ENCODE measurements around the gene EXTL2. TPM values are rescaled to one million over a fixed set of nuclear protein-coding genes. Genes with fewer than 3 reads are reported as not detected.

EXTL2 gene
- total and polyA plus RNA-seq, 5 experiments from 2014 or later: 4.4 to 7.6 (median 5.1) TPM

DNA sequence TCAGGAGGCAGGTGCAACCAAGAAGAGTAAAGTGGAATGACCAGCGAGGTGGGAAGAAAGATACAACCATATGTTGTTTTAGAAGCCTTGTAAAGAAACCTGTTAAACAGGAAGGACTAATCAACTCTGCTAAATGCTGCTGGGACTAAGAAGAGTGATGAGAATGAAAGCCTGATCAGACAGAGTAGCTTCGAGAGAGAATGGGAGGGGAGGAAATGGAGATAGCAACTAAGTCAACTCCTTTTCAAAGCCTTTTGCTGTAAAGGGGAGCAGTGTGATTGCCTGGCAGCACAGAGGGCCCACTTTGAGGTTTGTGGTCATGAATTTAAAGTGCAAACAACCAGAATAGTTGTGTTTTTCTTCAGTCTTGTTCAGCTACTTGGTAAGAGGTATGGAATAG, 32.6 kb upstream of the EXTL2 start:
- ATAC-seq (peak; percentile 91 to 95), DNase-seq (peak; percentile 11 to 90 (median 70))
- Mint-ChIP-seq H3K4me3 (no peak overlapping the region), H3K4me1 (peaks cover 17 to 59% (median 32%) of the 10 kb centered on the region in 4 donors), H3K36me3 (peaks cover 7 to 15% (median 14%) of the 10 kb centered on the region in 3 donors), H3K27me3 (no peaks in the 10 kb centered on the region), H3K9me3 (peaks cover 0 to 13% (median 2%) of the 10 kb centered on the region in 9 donors), H3K27ac (no peak overlapping the region)
- POLR2A ChIA-PET: interaction anchor here (0.6 to 10.1 kb wide), 27 partner anchors 11 to 428 kb away, joined by 3 to 164 read pairs (median 3); partner anchors contain the start of genes DPH5 and S1PR1

DNA sequence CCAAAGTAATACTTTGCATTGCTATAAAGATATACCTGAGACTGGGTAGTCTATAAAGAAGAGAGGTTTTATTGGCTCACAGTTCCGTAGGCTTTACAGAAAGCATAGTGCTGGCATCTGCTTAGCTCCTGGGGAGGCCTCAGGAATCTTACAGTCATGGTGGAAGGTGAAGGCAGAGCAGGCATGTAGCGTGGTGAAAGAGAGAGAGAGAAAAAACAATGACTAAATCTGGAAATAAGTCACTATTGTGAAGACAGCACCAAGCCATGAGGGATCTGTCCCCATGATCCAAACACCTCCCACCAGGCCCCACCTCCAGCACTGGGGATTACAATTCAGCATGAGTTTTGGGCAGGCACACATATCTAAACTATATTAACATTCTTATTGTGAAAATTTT, 31.6 kb upstream of the EXTL2 start:
- Mint-ChIP-seq H3K4me3 (peak overlapping the region in 5 of 10 donors; percentile 5 to 50 (median 48)), H3K36me3 (peaks cover 7 to 12% (median 11%) of the 10 kb centered on the region in 3 donors), H3K4me1 (peaks cover 17 to 55% (median 28%) of the 10 kb centered on the region in 4 donors), H3K27me3 (no peaks in the 10 kb centered on the region), H3K27ac (no peak overlapping the region), H3K9me3 (peaks cover 0 to 13% (median 0%) of the 10 kb centered on the region in 9 donors)
- POLR2A ChIA-PET: interaction anchor here (0.7 to 10.1 kb wide), 6 partner anchors 11 to 362 kb away, joined by 3 to 164 read pairs (median 4); partner anchors contain the start of genes S1PR1 and SLC30A7
- ATAC-seq: no peak
- no peak for DNase-seq

GRCh38 chr1:100924991-100925390, 30.3 kb upstream of the EXTL2 start:
- H3K27ac Mint-ChIP-seq: no peak overlapping the region
- POLR2A ChIA-PET: interaction anchor here (0.5 to 10.1 kb wide), 6 partner anchors 24 to 363 kb away, joined by 3 to 164 read pairs (median 4); partner anchors contain the start of gene S1PR1
- H3K27me3 Mint-ChIP-seq: no peaks in the 10 kb centered on the region
- H3K36me3 Mint-ChIP-seq: peaks cover 7 to 15% (median 11%) of the 10 kb centered on the region in 3 donors
- ATAC-seq (peak; percentile 7 to 18), DNase-seq (peak in 2 of 10 donors; percentile 38 to 47)
- peaks cover 0 to 13% (median 0%) of the 10 kb centered on the region in 9 donors for H3K9me3 Mint-ChIP-seq
- H3K4me3 Mint-ChIP-seq: peak overlapping the region in 9 of 10 donors; percentile 24 to 80 (median 62)
- peaks cover 11 to 50% (median 24%) of the 10 kb centered on the region in 4 donors for H3K4me1 Mint-ChIP-seq

- Mint-ChIP-seq H3K27me3 (no peaks in the 10 kb centered on the region), H3K4me1 (peaks cover 4 to 45% (median 21%) of the 10 kb centered on the region in 4 donors), H3K36me3 (peaks cover 7 to 17% (median 11%) of the 10 kb centered on the region in 3 donors), H3K9me3 (peaks cover 0 to 13% (median 0%) of the 10 kb centered on the region in 9 donors), H3K27ac (peak overlapping the region in 1 of 10 donors; percentile 93), H3K4me3 (peak overlapping the region in 9 of 10 donors; percentile 9 to 62 (median 39))
- DNase-seq (no peak), ATAC-seq (no peak)
- POLR2A ChIA-PET: interaction anchor here (1.2 to 10.1 kb wide), 7 partner anchors 25 to 364 kb away, joined by 3 to 164 read pairs (median 5); partner anchors contain the start of genes S1PR1 and SLC30A7
Measured at GRCh38 chr1:100924212-100924611, 29.6 kb upstream of the EXTL2 start.

GRCh38 chr1:100921110-100921706, 26.6 kb upstream of the EXTL2 start:
- Mint-ChIP-seq H3K4me3 (peak overlapping the region in 2 of 10 donors; percentile 31 to 34), H3K36me3 (peaks cover 7 to 44% (median 16%) of the 10 kb centered on the region in 3 donors), H3K27me3 (no peaks in the 10 kb centered on the region), H3K27ac (peak overlapping the region in 9 of 10 donors; percentile 56 to 94 (median 84)), H3K9me3 (peaks cover 0 to 13% (median 0%) of the 10 kb centered on the region in 9 donors), H3K4me1 (peaks cover 14 to 49% (median 25%) of the 10 kb centered on the region in 4 donors)
- POLR2A ChIA-PET: interaction anchor here (0.7 to 10.1 kb wide), 4 partner anchors 106 to 366 kb away, joined by 3 to 164 read pairs (median 12); partner anchors contain the start of gene S1PR1
- DNase-seq (peak in 3 of 10 donors; percentile 59 to 73 (median 63)), ATAC-seq (no peak)

GRCh38 chr1:100912019-100912418, 17.4 kb upstream of the EXTL2 start:
- Mint-ChIP-seq H3K27ac (peak overlapping the region in 3 of 10 donors; percentile 7 to 66 (median 42)), H3K4me3 (no peak overlapping the region)
- no peak for DNase-seq

GRCh38 chr1:100909018-100909417, 14.4 kb upstream of the EXTL2 start:
- ATAC-seq (no peak), DNase-seq (no peak)
- POLR2A ChIA-PET: interaction anchor here (1.3 to 2.6 kb wide), 3 partner anchors 12 to 382 kb away, joined by 3 to 10 read pairs (median 3); partner anchors contain the start of gene EXTL2
- no peaks in the 10 kb centered on the region for H3K27me3 Mint-ChIP-seq
- H3K4me3 Mint-ChIP-seq: no peak overlapping the region
- peak overlapping the region in 3 of 10 donors; percentile 8 to 55 (median 29) for H3K27ac Mint-ChIP-seq
- peaks cover 6 to 85% (median 44%) of the 10 kb centered on the region in 3 donors for H3K36me3 Mint-ChIP-seq
- H3K4me1 Mint-ChIP-seq: peaks cover 20 to 42% (median 39%) of the 10 kb centered on the region in 4 donors
- peaks cover 0 to 4% (median 0%) of the 10 kb centered on the region in 9 donors for H3K9me3 Mint-ChIP-seq

More at GRCh38 chr1:100912019-100912418, 17.4 kb upstream of the EXTL2 start:
- no peaks in the 10 kb centered on the region for H3K27me3 Mint-ChIP-seq
- peaks cover 12 to 89% (median 31%) of the 10 kb centered on the region in 3 donors for H3K36me3 Mint-ChIP-seq
- POLR2A ChIA-PET: no interaction called here
- H3K4me1 Mint-ChIP-seq: peaks cover 15 to 36% (median 25%) of the 10 kb centered on the region in 4 donors
- H3K9me3 Mint-ChIP-seq: no peaks in the 10 kb centered on the region
- no peak for ATAC-seq

DNA sequence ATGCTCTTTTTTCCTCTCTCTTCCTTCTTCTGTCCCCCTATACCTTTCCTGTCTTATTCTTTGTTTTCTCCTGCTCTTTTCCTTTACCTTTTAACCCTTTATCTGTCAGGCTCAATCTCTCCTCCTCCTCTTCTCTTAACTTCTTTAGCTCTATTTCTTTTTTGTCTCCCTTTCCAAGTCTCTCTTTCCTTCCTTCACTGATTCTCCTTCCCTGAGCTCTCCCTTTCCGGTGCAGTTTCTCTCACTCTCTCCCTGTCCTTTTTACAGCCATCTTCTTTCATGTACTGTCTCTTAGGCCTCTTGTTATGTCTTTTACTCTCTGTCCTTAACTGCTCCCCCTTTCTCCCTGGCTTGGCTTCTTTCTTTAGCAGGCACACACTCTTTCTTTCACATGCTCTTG, 13.2 kb upstream of the EXTL2 start:
- no peak for DNase-seq
- Mint-ChIP-seq H3K4me3 (no peak overlapping the region), H3K4me1 (peaks cover 17 to 43% (median 40%) of the 10 kb centered on the region in 4 donors), H3K27me3 (no peaks in the 10 kb centered on the region), H3K9me3 (peaks cover 0 to 4% (median 0%) of the 10 kb centered on the region in 9 donors), H3K27ac (peak overlapping the region in 8 of 10 donors; percentile 7 to 81 (median 50)), H3K36me3 (peaks cover 6 to 79% (median 42%) of the 10 kb centered on the region in 3 donors)
- POLR2A ChIA-PET: interaction anchor here (2.6 kb wide), 1 partner anchor 11 kb away, joined by 10 read pairs; no protein-coding TSS in a partner anchor
- ATAC-seq: no peak

GRCh38 chr1:100905181-100905580, 10.5 kb upstream of the EXTL2 start:
- no peak for ATAC-seq
- H3K27ac Mint-ChIP-seq: peak overlapping the region in 7 of 10 donors; percentile 28 to 77 (median 67)
- peak overlapping the region in 8 of 10 donors; percentile 10 to 67 (median 42) for H3K4me3 Mint-ChIP-seq
- peak in 3 of 10 donors; percentile 14 to 40 (median 35) for DNase-seq
- H3K4me1 Mint-ChIP-seq: peaks cover 15 to 65% (median 53%) of the 10 kb centered on the region in 4 donors
- H3K36me3 Mint-ChIP-seq: peaks cover 0 to 75% (median 36%) of the 10 kb centered on the region in 3 donors
- H3K9me3 Mint-ChIP-seq: peaks cover 0 to 4% (median 0%) of the 10 kb centered on the region in 9 donors
- no peaks in the 10 kb centered on the region for H3K27me3 Mint-ChIP-seq
- POLR2A ChIA-PET: no interaction called here

DNA sequence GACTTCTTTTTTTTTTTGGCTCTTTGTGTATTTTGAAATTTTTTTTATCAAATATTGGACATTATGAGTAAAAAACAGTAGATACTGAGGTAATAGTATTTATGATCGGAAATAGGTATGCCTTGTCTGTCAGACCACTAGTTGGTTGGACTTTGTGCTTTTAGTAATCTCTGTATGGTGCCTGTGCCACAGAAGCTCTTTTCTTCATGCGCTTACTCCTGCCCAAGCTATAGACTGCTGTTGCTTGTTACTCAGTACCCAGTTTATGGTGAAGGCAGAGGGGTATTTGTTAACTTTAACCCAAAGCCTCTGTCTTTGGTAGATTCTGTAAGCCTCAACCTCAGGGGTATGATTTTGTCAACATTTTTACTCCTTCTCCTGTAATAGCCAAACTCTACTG, 9.9 kb upstream of the EXTL2 start:
- Mint-ChIP-seq H3K9me3 (peaks cover 0 to 4% (median 0%) of the 10 kb centered on the region in 9 donors), H3K4me3 (peak overlapping the region in 4 of 10 donors; percentile 3 to 33 (median 20)), H3K36me3 (peaks cover 0 to 76% (median 39%) of the 10 kb centered on the region in 3 donors), H3K27me3 (no peaks in the 10 kb centered on the region), H3K4me1 (peaks cover 17 to 70% (median 58%) of the 10 kb centered on the region in 4 donors), H3K27ac (peak overlapping the region in 7 of 10 donors; percentile 11 to 78 (median 30))
- ATAC-seq (peak; percentile 44 to 45), DNase-seq (no peak)
- POLR2A ChIA-PET: no interaction called here

DNA sequence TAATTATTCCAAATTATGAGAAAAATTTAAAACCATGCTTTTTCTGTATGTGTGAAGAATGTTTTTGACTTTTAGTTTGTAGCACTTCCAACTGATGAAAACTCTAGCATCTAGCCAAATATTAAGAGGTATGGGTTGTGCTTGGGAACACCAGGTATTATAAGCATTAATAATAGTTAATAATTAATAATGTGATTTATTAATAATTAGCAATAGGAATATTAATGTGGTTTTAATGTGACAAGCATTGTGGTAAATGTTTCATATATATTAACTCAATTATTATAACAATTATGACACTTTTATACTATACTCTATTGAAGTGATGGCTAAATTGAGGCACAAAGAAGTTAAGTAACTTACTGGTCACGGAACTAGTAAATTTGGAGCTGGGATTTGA, 9.1 kb upstream of the EXTL2 start:
- peaks cover 17 to 70% (median 62%) of the 10 kb centered on the region in 4 donors for H3K4me1 Mint-ChIP-seq
- no peak overlapping the region for H3K27ac Mint-ChIP-seq
- ATAC-seq: no peak
- H3K36me3 Mint-ChIP-seq: peaks cover 0 to 76% (median 39%) of the 10 kb centered on the region in 3 donors
- H3K4me3 Mint-ChIP-seq: no peak overlapping the region
- no peaks in the 10 kb centered on the region for H3K27me3 Mint-ChIP-seq
- POLR2A ChIA-PET: no interaction called here
- DNase-seq: no peak
- H3K9me3 Mint-ChIP-seq: peaks cover 0 to 4% (median 0%) of the 10 kb centered on the region in 9 donors

DNA sequence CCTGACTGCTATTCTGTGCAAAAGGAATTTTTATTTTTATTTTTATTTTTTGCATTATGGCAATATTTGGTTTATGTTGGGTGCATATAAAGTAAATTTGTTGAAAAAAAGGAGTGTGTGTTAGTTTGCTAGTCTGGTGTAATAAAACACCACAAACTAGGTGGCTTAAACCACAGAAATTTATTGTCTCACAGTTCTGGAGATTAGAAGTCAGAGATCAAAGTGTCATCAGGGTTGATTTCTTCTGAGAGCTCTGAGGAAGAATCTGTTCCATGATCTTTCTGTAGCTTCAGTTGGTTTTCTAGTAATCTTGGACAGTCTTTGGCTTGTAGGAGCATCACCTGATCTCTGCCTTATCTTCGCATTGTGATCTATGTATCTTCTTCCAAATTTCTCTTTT, 7.7 kb upstream of the EXTL2 start:
- no peaks in the 10 kb centered on the region for H3K27me3 Mint-ChIP-seq
- H3K4me3 Mint-ChIP-seq: no peak overlapping the region
- peaks cover 0 to 74% (median 36%) of the 10 kb centered on the region in 3 donors for H3K36me3 Mint-ChIP-seq
- ATAC-seq: no peak
- no peak for DNase-seq
- peaks cover 0 to 4% (median 0%) of the 10 kb centered on the region in 9 donors for H3K9me3 Mint-ChIP-seq
- POLR2A ChIA-PET: interaction anchor here (0.7 kb wide), 1 partner anchor 388 kb away, joined by 3 read pairs; no protein-coding TSS in a partner anchor
- no peak overlapping the region for H3K27ac Mint-ChIP-seq
- H3K4me1 Mint-ChIP-seq: peaks cover 15 to 73% (median 64%) of the 10 kb centered on the region in 4 donors

All from naive thymus-derived CD8-positive, alpha-beta T cell (primary cell).